Neural progenitor cell (in vitro differentiated cells): ENCODE data around the gene CYP39A1. TPM values are rescaled to one million over a fixed set of nuclear protein-coding genes. Genes with fewer than 3 reads are reported as not detected.

Source experiments
- DNase-seq: peaks from one replicate; pipeline ENCODE4 v3.0.0-alpha.2; 2016; ENCODE audit warnings: low spot score
- H2AFZ ChIP-seq: fragments of 200-600 bp; sonication (generic); replicated peaks from 2 replicates; pipeline ENCODE4 v1.6.1; 2016; ENCODE audit warnings: antibody characterized with exemption
- H3F3A ChIP-seq: fragments of 200-600 bp; sonication (generic); 2 replicates; pipeline ENCODE4 v1.6.1; 2016; ENCODE audit warnings: antibody characterized with exemption, low read depth
- H3K27ac ChIP-seq: fragments of 200-600 bp; sonication (generic); 2 replicates; pipeline ENCODE4 v1.5.1; 2016; ENCODE audit warnings: mild to moderate bottlenecking
- H3K27me3 ChIP-seq: fragments of 200-600 bp; sonication (generic); 2 replicates; pipeline ENCODE4 v1.6.1; 2016; ENCODE audit warnings: mild to moderate bottlenecking, moderate library complexity
- H3K36me3 ChIP-seq: fragments of 200-600 bp; sonication (generic); 2 replicates; pipeline ENCODE4 v1.5.1; 2016
- H3K4me1 ChIP-seq: fragments of 200-600 bp; sonication (generic); 2 replicates; pipeline ENCODE4 v1.6.1; 2016; ENCODE audit warnings: mixed run types
- H3K4me2 ChIP-seq: fragments of 200-600 bp; sonication (generic); 2 replicates; pipeline ENCODE4 v1.6.1; 2016
- H3K4me3 ChIP-seq: fragments of 200-600 bp; sonication (generic); 2 replicates; pipeline ENCODE4 v1.5.1; 2016
- H3K79me2 ChIP-seq: fragments of 200-600 bp; sonication (generic); 2 replicates; pipeline ENCODE4 v1.6.1; 2016; ENCODE audit warnings: low read depth
- H3K9ac ChIP-seq: fragments of 200-600 bp; sonication (generic); 2 replicates; pipeline ENCODE4 v1.6.1; 2016
- H3K9me3 ChIP-seq: fragments of 200-600 bp; sonication (generic); 2 replicates; pipeline ENCODE4 v1.5.1; 2016; ENCODE audit warnings: low read depth
- H4K20me1 ChIP-seq: fragments of 200-600 bp; sonication (generic); 2 replicates; pipeline ENCODE4 v1.6.1; 2016; ENCODE audit warnings: low read depth
- H3K27ac Mint-ChIP-seq: 3 replicates; pipeline ENCODE4 v1.8.0; 2021; ENCODE audit warnings: mixed read lengths
- H3K27me3 Mint-ChIP-seq: 2 replicates; pipeline ENCODE4 v1.8.0; 2022; ENCODE audit warnings: low read depth, mild to moderate bottlenecking, inconsistent platforms, moderate library complexity, mixed read lengths; ENCODE audit not compliant: insufficient read depth
- H3K36me3 Mint-ChIP-seq: 3 replicates; pipeline ENCODE4 v1.8.0; 2021; ENCODE audit warnings: mixed read lengths
- H3K4me1 Mint-ChIP-seq: 3 replicates; pipeline ENCODE4 v1.8.0; 2021; ENCODE audit warnings: mixed read lengths
- H3K4me3 Mint-ChIP-seq: 3 replicates; pipeline ENCODE4 v1.8.0; 2021; ENCODE audit warnings: mild to moderate bottlenecking, moderate library complexity, mixed read lengths
- H3K9me3 Mint-ChIP-seq: 3 replicates; pipeline ENCODE4 v1.8.0; 2020; ENCODE audit warnings: mixed read lengths
- EZH2 ChIP-seq: fragments of 200-600 bp; sonication (generic); IDR thresholded peaks from 2 replicates; pipeline ENCODE4 v1.6.1; 2017; ENCODE audit warnings: antibody characterized with exemption, mild to moderate bottlenecking, moderate library complexity
- EZH2phosphoT487 ChIP-seq: fragments of 200-600 bp; sonication (generic); IDR thresholded peaks from 2 replicates; pipeline ENCODE4 v1.6.1; 2017; ENCODE audit warnings: antibody characterized with exemption
- total RNA-seq: library from RNA; depleted of rRNA; stranded (reverse); fragments of >200 nt; gene quantifications from 2 replicates; pipeline ENCODE4 v1.2.3, GENCODE V29; 2015; ENCODE audit warnings: low replicate concordance
- TF ChIP-seq, protein P1 (sequence below): fragments of 200-600 bp; sonication (generic); IDR thresholded peaks from 2 replicates; pipeline ENCODE4 v1.5.1; 2017; ENCODE audit warnings: antibody characterized with exemption, mild to moderate bottlenecking

Gene CYP39A1
- total RNA-seq, 1 donor from 2014 or later: 7.1 TPM

DNA sequence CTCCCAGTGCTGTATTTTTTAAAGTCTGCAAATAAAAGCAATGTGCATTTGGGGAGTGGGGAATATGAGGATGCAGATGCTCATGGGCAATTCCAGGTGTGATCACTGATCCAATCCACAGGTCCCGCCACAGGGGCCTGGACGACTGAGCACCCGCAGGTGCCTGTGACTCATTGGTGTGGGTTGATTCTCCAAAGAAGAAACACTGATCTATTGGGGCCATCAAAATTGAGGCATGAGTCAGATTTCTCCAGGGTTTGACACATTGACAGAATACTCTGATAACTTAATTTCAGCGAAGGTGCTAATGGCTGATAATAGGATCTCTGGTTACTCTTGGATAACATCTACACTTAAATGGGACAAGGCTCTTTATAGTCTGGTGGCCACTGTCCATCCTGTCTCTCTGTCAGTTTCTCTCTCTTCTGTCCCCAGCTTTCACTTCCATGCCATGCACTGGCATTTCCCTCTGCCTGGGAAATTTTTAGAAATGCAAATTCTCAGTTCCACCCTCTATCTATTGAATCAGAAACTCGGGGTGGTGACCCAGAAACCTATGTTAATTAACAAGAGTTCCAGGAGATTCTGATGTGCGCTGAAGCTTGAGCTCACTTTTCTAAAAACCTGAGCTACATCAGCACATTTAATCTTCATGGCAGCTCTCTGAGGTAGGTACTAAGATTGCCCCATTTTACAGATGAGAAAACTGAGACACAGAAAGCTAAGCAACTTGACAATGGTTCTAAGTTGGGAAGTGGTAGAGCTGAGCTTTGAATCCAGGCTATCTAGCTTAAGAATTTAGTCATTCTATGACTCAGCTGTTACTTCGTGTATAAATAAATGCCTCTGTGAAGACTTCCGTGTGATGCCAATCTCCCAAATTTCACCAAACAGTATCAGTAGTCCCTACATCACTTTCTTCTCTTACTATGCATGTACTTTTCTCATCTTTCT is 151.2 kb downstream of the CYP39A1 start:
- TF ChIP-seq, protein P1, sequence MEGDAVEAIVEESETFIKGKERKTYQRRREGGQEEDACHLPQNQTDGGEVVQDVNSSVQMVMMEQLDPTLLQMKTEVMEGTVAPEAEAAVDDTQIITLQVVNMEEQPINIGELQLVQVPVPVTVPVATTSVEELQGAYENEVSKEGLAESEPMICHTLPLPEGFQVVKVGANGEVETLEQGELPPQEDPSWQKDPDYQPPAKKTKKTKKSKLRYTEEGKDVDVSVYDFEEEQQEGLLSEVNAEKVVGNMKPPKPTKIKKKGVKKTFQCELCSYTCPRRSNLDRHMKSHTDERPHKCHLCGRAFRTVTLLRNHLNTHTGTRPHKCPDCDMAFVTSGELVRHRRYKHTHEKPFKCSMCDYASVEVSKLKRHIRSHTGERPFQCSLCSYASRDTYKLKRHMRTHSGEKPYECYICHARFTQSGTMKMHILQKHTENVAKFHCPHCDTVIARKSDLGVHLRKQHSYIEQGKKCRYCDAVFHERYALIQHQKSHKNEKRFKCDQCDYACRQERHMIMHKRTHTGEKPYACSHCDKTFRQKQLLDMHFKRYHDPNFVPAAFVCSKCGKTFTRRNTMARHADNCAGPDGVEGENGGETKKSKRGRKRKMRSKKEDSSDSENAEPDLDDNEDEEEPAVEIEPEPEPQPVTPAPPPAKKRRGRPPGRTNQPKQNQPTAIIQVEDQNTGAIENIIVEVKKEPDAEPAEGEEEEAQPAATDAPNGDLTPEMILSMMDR: no peak
- no peak for TF ChIP-seq EZH2phosphoT487
- no peak for TF ChIP-seq EZH2
- Histone ChIP-seq H3K27me3 (no peaks in the 10 kb centered on the region), H3K9me3 (no peaks in the 10 kb centered on the region), H2AFZ (no peak overlapping the region), H3K27ac (no peak overlapping the region), H3K79me2 (no peaks in the 10 kb centered on the region), H4K20me1 (no peaks in the 10 kb centered on the region), H3K4me3 (no peak overlapping the region), H3K4me2 (no peak overlapping the region), H3K9ac (no peak overlapping the region), H3K36me3 (no peaks in the 10 kb centered on the region), H3K4me1 (no peaks in the 10 kb centered on the region), H3F3A (no peaks in the 10 kb centered on the region)
- Mint-ChIP-seq H3K4me1 (no peaks in the 10 kb centered on the region), H3K4me3 (no peak overlapping the region), H3K36me3 (no peaks in the 10 kb centered on the region), H3K27ac (no peak overlapping the region), H3K27me3 (peaks cover 2% of the 10 kb centered on the region), H3K9me3 (no peaks in the 10 kb centered on the region)
- DNase-seq: no peak

DNA sequence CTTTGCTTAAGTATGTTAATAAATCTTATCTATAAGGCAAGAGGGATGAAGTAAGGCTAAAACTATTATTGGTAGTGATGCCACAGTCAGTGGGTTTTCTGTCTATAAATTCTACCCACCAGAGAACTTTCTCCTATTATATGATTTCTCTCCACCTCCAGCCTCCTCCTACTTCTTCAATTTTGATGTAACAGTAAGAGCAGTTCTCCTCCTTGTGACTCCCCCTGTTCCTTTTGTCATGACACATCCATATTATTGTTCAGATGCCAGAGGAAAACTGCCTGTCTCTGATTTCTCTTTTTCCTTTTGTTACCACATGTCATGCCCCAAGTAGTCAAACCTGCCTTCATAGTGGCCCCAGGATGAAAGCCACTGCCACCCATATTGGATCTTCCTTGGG is 152.2 kb downstream of the CYP39A1 start:
- Mint-ChIP-seq H3K9me3 (no peaks in the 10 kb centered on the region), H3K36me3 (no peaks in the 10 kb centered on the region), H3K27me3 (peaks cover 4% of the 10 kb centered on the region), H3K4me1 (no peaks in the 10 kb centered on the region), H3K4me3 (no peak overlapping the region), H3K27ac (no peak overlapping the region)
- TF ChIP-seq EZH2phosphoT487: no peak
- TF ChIP-seq EZH2: no peak
- TF ChIP-seq, protein P1: no peak
- H3K36me3 ChIP-seq: no peaks in the 10 kb centered on the region
- H3K27ac ChIP-seq: no peak overlapping the region
- DNase-seq: no peak
- no peaks in the 10 kb centered on the region for H3K9me3 ChIP-seq
- no peak overlapping the region for H3K9ac ChIP-seq
- H4K20me1 ChIP-seq: no peaks in the 10 kb centered on the region
- H3K4me3 ChIP-seq: no peak overlapping the region
- H3F3A ChIP-seq: no peaks in the 10 kb centered on the region
- H2AFZ ChIP-seq: no peak overlapping the region
- H3K27me3 ChIP-seq: no peaks in the 10 kb centered on the region
- no peak overlapping the region for H3K4me2 ChIP-seq
- no peaks in the 10 kb centered on the region for H3K79me2 ChIP-seq
- no peaks in the 10 kb centered on the region for H3K4me1 ChIP-seq

Other genes with a start within 250 kb of the CYP39A1 start
- 5.8 and 6.7 TPM in 2 replicates for gene RCAN2, start 161.4 kb downstream of the CYP39A1 start, total RNA-seq
- gene SLC25A27, start 157 bp upstream of the CYP39A1 start, total RNA-seq: 25.9 and 47.7 TPM in 2 replicates
- 0.09 and 0.15 TPM in 2 replicates for gene TDRD6, start 35.1 kb upstream of the CYP39A1 start, total RNA-seq
- gene PLA2G7, start 82.6 kb upstream of the CYP39A1 start, total RNA-seq: 1.1 and 1.8 TPM in 2 replicates
- not detected in 2 replicates for gene ANKRD66, start 94.1 kb upstream of the CYP39A1 start, total RNA-seq
- not detected in 2 replicates for gene MEP1A, start 140.6 kb upstream of the CYP39A1 start, total RNA-seq